ENCODE results near the gene TMCO2.

Gene TMCO2

GRCh38 chr1:40267767-40268187 lies 20.0 kb downstream of the TMCO2 start:
- Histone ChIP-seq H3K9ac (ENCODE audit: insufficient read length, low read depth) (no peak overlapping the region), H3K27me3 (ENCODE audit: insufficient read depth, insufficient read length) (no peaks in the 10 kb centered on the region), H3K4me3 (ENCODE audit: insufficient read length, low read depth) (no peak overlapping the region), H3K36me3 (ENCODE audit: insufficient read depth, insufficient read length, low read length) (peaks cover 95% of the 10 kb centered on the region), H3K9me3 (ENCODE audit: insufficient read depth, low read length) (no peaks in the 10 kb centered on the region), H3K4me1 (ENCODE audit: insufficient read depth, insufficient read length) (no peaks in the 10 kb centered on the region)
- no peak for DNase-seq (ENCODE audit: low read depth, low spot score)
- no peak for TF ChIP-seq YY1 (IDR thresholded peaks at IDR 0.05; ENCODE audit: insufficient read depth, insufficient read length)
- TF ChIP-seq ZNF274 (IDR thresholded peaks at IDR 0.05; ENCODE audit: low read depth, low read length): no peak
- no peak for TF ChIP-seq SUZ12 (IDR thresholded peaks at IDR 0.05; ENCODE audit: extremely low read depth, insufficient read depth, insufficient read length)

GRCh38 chr1:40268211-40268610 lies 20.5 kb downstream of the TMCO2 start:
- Histone ChIP-seq H3K9me3 (ENCODE audit: insufficient read depth, low read length) (no peaks in the 10 kb centered on the region), H3K4me3 (ENCODE audit: insufficient read length, low read depth) (no peak overlapping the region), H3K27me3 (ENCODE audit: insufficient read depth, insufficient read length) (no peaks in the 10 kb centered on the region), H3K9ac (ENCODE audit: insufficient read length, low read depth) (no peak overlapping the region), H3K4me1 (ENCODE audit: insufficient read depth, insufficient read length) (no peaks in the 10 kb centered on the region), H3K36me3 (ENCODE audit: insufficient read depth, insufficient read length, low read length) (peaks cover 94% of the 10 kb centered on the region)
- TF ChIP-seq SUZ12 (IDR thresholded peaks at IDR 0.05; ENCODE audit: extremely low read depth, insufficient read depth, insufficient read length): no peak
- TF ChIP-seq ZNF274 (IDR thresholded peaks at IDR 0.05; ENCODE audit: low read depth, low read length): no peak
- no peak for TF ChIP-seq YY1 (IDR thresholded peaks at IDR 0.05; ENCODE audit: insufficient read depth, insufficient read length)
- DNase-seq (ENCODE audit: low read depth, low spot score): no peak

- H3K9me3 ChIP-seq (ENCODE audit: insufficient read depth, low read length): no peaks in the 10 kb centered on the region
- H3K36me3 ChIP-seq (ENCODE audit: insufficient read depth, insufficient read length, low read length): peaks cover 88% of the 10 kb centered on the region
- H3K4me1 ChIP-seq (ENCODE audit: insufficient read depth, insufficient read length): no peaks in the 10 kb centered on the region
- no peak overlapping the region for H3K9ac ChIP-seq (ENCODE audit: insufficient read length, low read depth)
- no peak overlapping the region for H3K4me3 ChIP-seq (ENCODE audit: insufficient read length, low read depth)
- no peaks in the 10 kb centered on the region for H3K27me3 ChIP-seq (ENCODE audit: insufficient read depth, insufficient read length)
- no peak for DNase-seq (ENCODE audit: low read depth, low spot score)
- TF ChIP-seq SUZ12 (IDR thresholded peaks at IDR 0.05; ENCODE audit: extremely low read depth, insufficient read depth, insufficient read length): no peak
- no peak for TF ChIP-seq ZNF274 (IDR thresholded peaks at IDR 0.05; ENCODE audit: low read depth, low read length)
- no peak for TF ChIP-seq YY1 (IDR thresholded peaks at IDR 0.05; ENCODE audit: insufficient read depth, insufficient read length)
Measured at GRCh38 chr1:40270152-40270834, 22.6 kb downstream of the TMCO2 start.

- peaks cover 1% of the 10 kb centered on the region for H3K4me1 ChIP-seq (ENCODE audit: insufficient read depth, insufficient read length)
- DNase-seq (ENCODE audit: low read depth, low spot score): no peak
- H3K27me3 ChIP-seq (ENCODE audit: insufficient read depth, insufficient read length): no peaks in the 10 kb centered on the region
- no peak overlapping the region for H3K9ac ChIP-seq (ENCODE audit: insufficient read length, low read depth)
- no peaks in the 10 kb centered on the region for H3K9me3 ChIP-seq (ENCODE audit: insufficient read depth, low read length)
- H3K36me3 ChIP-seq (ENCODE audit: insufficient read depth, insufficient read length, low read length): peaks cover 84% of the 10 kb centered on the region
- TF ChIP-seq YY1 (IDR thresholded peaks at IDR 0.05; ENCODE audit: insufficient read depth, insufficient read length) (no peak), SUZ12 (IDR thresholded peaks at IDR 0.05; ENCODE audit: extremely low read depth, insufficient read depth, insufficient read length) (no peak), ZNF274 (IDR thresholded peaks at IDR 0.05; ENCODE audit: low read depth, low read length) (no peak)
- no peak overlapping the region for H3K4me3 ChIP-seq (ENCODE audit: insufficient read length, low read depth)
Measured at GRCh38 chr1:40272653-40273213, 25.0 kb downstream of the TMCO2 start.

GRCh38 chr1:40273547-40274166 lies 25.9 kb downstream of the TMCO2 start:
- Histone ChIP-seq H3K36me3 (ENCODE audit: insufficient read depth, insufficient read length, low read length) (peaks cover 79% of the 10 kb centered on the region), H3K4me3 (ENCODE audit: insufficient read length, low read depth) (no peak overlapping the region), H3K4me1 (ENCODE audit: insufficient read depth, insufficient read length) (peaks cover 1% of the 10 kb centered on the region), H3K9ac (ENCODE audit: insufficient read length, low read depth) (no peak overlapping the region), H3K27me3 (ENCODE audit: insufficient read depth, insufficient read length) (no peaks in the 10 kb centered on the region), H3K9me3 (ENCODE audit: insufficient read depth, low read length) (no peaks in the 10 kb centered on the region)
- DNase-seq (ENCODE audit: low read depth, low spot score): no peak
- TF ChIP-seq SUZ12 (IDR thresholded peaks at IDR 0.05; ENCODE audit: extremely low read depth, insufficient read depth, insufficient read length) (no peak), YY1 (IDR thresholded peaks at IDR 0.05; ENCODE audit: insufficient read depth, insufficient read length) (no peak), ZNF274 (IDR thresholded peaks at IDR 0.05; ENCODE audit: low read depth, low read length) (no peak)

GRCh38 chr1:40274331-40274730 lies 26.6 kb downstream of the TMCO2 start:
- Histone ChIP-seq H3K36me3 (ENCODE audit: insufficient read depth, insufficient read length, low read length) (peaks cover 81% of the 10 kb centered on the region), H3K9me3 (ENCODE audit: insufficient read depth, low read length) (no peaks in the 10 kb centered on the region), H3K4me1 (ENCODE audit: insufficient read depth, insufficient read length) (peaks cover 1% of the 10 kb centered on the region), H3K4me3 (ENCODE audit: insufficient read length, low read depth) (no peak overlapping the region), H3K9ac (ENCODE audit: insufficient read length, low read depth) (no peak overlapping the region), H3K27me3 (ENCODE audit: insufficient read depth, insufficient read length) (no peaks in the 10 kb centered on the region)
- DNase-seq (ENCODE audit: low read depth, low spot score): no peak
- TF ChIP-seq ZNF274 (IDR thresholded peaks at IDR 0.05; ENCODE audit: low read depth, low read length) (no peak), SUZ12 (IDR thresholded peaks at IDR 0.05; ENCODE audit: extremely low read depth, insufficient read depth, insufficient read length) (no peak), YY1 (IDR thresholded peaks at IDR 0.05; ENCODE audit: insufficient read depth, insufficient read length) (no peak)

- H3K9me3 ChIP-seq (ENCODE audit: insufficient read depth, low read length): no peaks in the 10 kb centered on the region
- H3K9ac ChIP-seq (ENCODE audit: insufficient read length, low read depth): no peak overlapping the region
- peaks cover 1% of the 10 kb centered on the region for H3K4me1 ChIP-seq (ENCODE audit: insufficient read depth, insufficient read length)
- H3K4me3 ChIP-seq (ENCODE audit: insufficient read length, low read depth): no peak overlapping the region
- TF ChIP-seq YY1 (IDR thresholded peaks at IDR 0.05; ENCODE audit: insufficient read depth, insufficient read length) (no peak), SUZ12 (IDR thresholded peaks at IDR 0.05; ENCODE audit: extremely low read depth, insufficient read depth, insufficient read length) (no peak), ZNF274 (IDR thresholded peaks at IDR 0.05; ENCODE audit: low read depth, low read length) (no peak)
- no peak for DNase-seq (ENCODE audit: low read depth, low spot score)
- peaks cover 79% of the 10 kb centered on the region for H3K36me3 ChIP-seq (ENCODE audit: insufficient read depth, insufficient read length, low read length)
- no peaks in the 10 kb centered on the region for H3K27me3 ChIP-seq (ENCODE audit: insufficient read depth, insufficient read length)
Measured at GRCh38 chr1:40276122-40276521, 28.4 kb downstream of the TMCO2 start.

All from NT2/D1 (cell line).